GM23338 (cell line): ENCODE data around the gene SLC16A12.

ENCODE experiments used
- CTCF ChIP-seq, 2 experiments: fragments of 200-600 bp in 1 of 2; sonication (generic) in 1 of 2; conservative IDR thresholded peaks; 2 replicates each; pipeline versions ENCODE4 v1.5.1 to v1.6.1; 2016 to 2017; ENCODE audit warnings: antibody characterized with exemption in 2 of 2, low read depth in 2 of 2, mild to moderate bottlenecking in 2 of 2, moderate library complexity in 1 of 2
- ZNF331 ChIP-seq: fragments of 250-450 bp; sonication (Bioruptor Pico); IDR thresholded peaks from 2 replicates; pipeline ENCODE4 v1.5.0; 2020; ENCODE audit warnings: low read depth, mild to moderate bottlenecking, moderate library complexity

GRCh38 chr10:89388806-89389205, 146.6 kb downstream of the SLC16A12 start:
- TF ChIP-seq CTCF (conservative IDR thresholded peaks at IDR 0.05; ENCODE audit: low read depth in 2 of 2) (no peak), ZNF331 (CRISPR knock-in tag) (no peak)
